Measurements from ENCODE around the gene RNF103.

RNF103 gene

DNA sequence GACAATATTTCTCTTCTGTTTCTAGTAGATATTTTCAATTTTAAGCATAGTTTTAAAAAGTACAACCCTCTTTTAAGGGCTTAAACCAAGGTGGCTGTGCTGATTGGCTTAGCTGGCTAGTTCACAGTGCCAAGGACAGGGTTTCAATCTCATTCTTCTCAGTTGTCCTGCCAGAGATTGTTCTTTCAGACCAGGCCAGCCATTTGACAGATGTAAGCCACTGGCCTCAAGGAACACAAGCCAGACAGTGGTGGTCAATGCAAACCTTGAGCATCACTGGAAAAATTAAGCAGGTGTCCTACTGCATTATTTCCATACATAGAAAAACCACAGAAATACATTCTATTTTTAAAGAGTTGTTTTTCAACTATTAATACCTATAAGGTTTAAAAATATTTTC lies 5.9 kb downstream of the RNF103 start:
- Histone ChIP-seq H4K20me1 (ENCODE audit: insufficient read depth, low read length) (peaks cover 8% of the 10 kb centered on the region; the same call in 1 of the 2 replicates), H3K4me1 (ENCODE audit: low read length) (peaks cover 10% of the 10 kb centered on the region), H3K36me3 (replicated peaks; ENCODE audit: low read depth, low read length) (peaks cover 24% of the 10 kb centered on the region), H3K4me2 (ENCODE audit: low read length) (no peak overlapping the region), H3K27ac (ENCODE audit: low read length) (no peak overlapping the region), H3K9ac (ENCODE audit: low read length) (no peak overlapping the region), H3K27me3 (ENCODE audit: low read depth, low read length) (no peaks in the 10 kb centered on the region), H2AFZ (ENCODE audit: low read depth, low read length) (no peak overlapping the region), H3K79me2 (ENCODE audit: low read length) (peaks cover 24% of the 10 kb centered on the region), H3K9me3 (ENCODE audit: insufficient read depth, low read length) (no peaks in the 10 kb centered on the region), H3K4me3 (ENCODE audit: low read length) (no peak overlapping the region)
- TF ChIP-seq, protein P1, sequence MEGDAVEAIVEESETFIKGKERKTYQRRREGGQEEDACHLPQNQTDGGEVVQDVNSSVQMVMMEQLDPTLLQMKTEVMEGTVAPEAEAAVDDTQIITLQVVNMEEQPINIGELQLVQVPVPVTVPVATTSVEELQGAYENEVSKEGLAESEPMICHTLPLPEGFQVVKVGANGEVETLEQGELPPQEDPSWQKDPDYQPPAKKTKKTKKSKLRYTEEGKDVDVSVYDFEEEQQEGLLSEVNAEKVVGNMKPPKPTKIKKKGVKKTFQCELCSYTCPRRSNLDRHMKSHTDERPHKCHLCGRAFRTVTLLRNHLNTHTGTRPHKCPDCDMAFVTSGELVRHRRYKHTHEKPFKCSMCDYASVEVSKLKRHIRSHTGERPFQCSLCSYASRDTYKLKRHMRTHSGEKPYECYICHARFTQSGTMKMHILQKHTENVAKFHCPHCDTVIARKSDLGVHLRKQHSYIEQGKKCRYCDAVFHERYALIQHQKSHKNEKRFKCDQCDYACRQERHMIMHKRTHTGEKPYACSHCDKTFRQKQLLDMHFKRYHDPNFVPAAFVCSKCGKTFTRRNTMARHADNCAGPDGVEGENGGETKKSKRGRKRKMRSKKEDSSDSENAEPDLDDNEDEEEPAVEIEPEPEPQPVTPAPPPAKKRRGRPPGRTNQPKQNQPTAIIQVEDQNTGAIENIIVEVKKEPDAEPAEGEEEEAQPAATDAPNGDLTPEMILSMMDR (IDR thresholded peaks at IDR 0.05; ENCODE audit: low read depth, low read length): no peak
- TF ChIP-seq EZH2phosphoT487 (IDR thresholded peaks at IDR 0.05; ENCODE audit: low read depth): no peak

DNA sequence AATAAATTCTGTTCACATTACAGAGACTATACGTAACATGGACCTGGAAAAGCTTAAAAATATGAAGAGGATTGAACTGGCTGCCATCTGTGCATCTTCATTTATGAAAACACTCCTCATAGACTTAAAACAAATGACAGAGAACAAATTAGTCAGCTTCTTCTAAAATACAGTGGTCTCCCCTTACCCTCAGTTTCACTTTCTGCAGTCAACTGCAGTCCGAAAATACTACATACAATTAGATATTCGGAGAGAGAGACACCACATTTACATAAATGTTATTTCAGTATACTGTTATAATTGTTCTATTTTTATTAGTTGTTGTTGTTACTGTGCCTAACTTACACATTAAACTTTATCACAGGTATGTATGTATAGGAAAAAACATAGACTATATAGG lies 6.5 kb downstream of the RNF103 start:
- H3K79me2 ChIP-seq (ENCODE audit: low read length): peaks cover 18% of the 10 kb centered on the region
- no peak overlapping the region for H3K4me3 ChIP-seq (ENCODE audit: low read length)
- peaks cover 8% of the 10 kb centered on the region; the same call in 1 of the 2 replicates for H4K20me1 ChIP-seq (ENCODE audit: insufficient read depth, low read length)

DNA sequence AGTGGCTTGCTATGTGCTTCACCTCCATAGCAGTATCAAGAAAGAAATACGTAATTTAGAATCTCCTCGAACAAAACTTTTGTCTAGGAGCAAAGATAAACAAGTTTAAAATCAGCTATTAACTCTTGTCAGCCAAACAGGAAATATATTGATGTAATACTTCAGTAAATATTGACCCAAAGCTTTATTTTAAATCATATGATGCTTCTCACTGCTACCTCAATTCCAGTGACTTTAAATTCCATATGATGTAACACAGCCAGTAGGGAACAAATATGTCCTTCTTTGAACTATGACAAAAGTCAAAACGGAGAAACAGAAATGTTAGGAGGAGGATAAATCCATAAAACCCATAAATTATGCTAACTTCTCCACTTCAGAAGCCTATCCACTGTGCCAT lies 7.2 kb downstream of the RNF103 start:
- Histone ChIP-seq H3K27me3 (ENCODE audit: low read depth, low read length) (no peaks in the 10 kb centered on the region), H3K4me2 (ENCODE audit: low read length) (no peak overlapping the region), H3K27ac (ENCODE audit: low read length) (no peak overlapping the region), H2AFZ (ENCODE audit: low read depth, low read length) (no peak overlapping the region), H4K20me1 (ENCODE audit: insufficient read depth, low read length) (peaks cover 6% of the 10 kb centered on the region; the same call in 1 of the 2 replicates), H3K36me3 (replicated peaks; ENCODE audit: low read depth, low read length) (peaks cover 28% of the 10 kb centered on the region), H3K9me3 (ENCODE audit: insufficient read depth, low read length) (no peaks in the 10 kb centered on the region), H3K9ac (ENCODE audit: low read length) (no peak overlapping the region), H3K4me3 (ENCODE audit: low read length) (no peak overlapping the region), H3K79me2 (ENCODE audit: low read length) (peaks cover 12% of the 10 kb centered on the region), H3K4me1 (ENCODE audit: low read length) (peaks cover 7% of the 10 kb centered on the region)
- TF ChIP-seq, protein P1 (IDR thresholded peaks at IDR 0.05; ENCODE audit: low read depth, low read length): no peak
- TF ChIP-seq EZH2phosphoT487 (IDR thresholded peaks at IDR 0.05; ENCODE audit: low read depth): no peak

More for the DNA sequence above, 6.5 kb downstream of the RNF103 start:
- Histone ChIP-seq H3K27ac (ENCODE audit: low read length) (no peak overlapping the region), H2AFZ (ENCODE audit: low read depth, low read length) (no peak overlapping the region), H3K27me3 (ENCODE audit: low read depth, low read length) (no peaks in the 10 kb centered on the region), H3K4me1 (ENCODE audit: low read length) (peaks cover 10% of the 10 kb centered on the region), H3K9me3 (ENCODE audit: insufficient read depth, low read length) (no peaks in the 10 kb centered on the region), H3K9ac (ENCODE audit: low read length) (no peak overlapping the region), H3K36me3 (replicated peaks; ENCODE audit: low read depth, low read length) (peaks cover 24% of the 10 kb centered on the region), H3K4me2 (ENCODE audit: low read length) (no peak overlapping the region)
- TF ChIP-seq, protein P1 (IDR thresholded peaks at IDR 0.05; ENCODE audit: low read depth, low read length): no peak
- no peak for TF ChIP-seq EZH2phosphoT487 (IDR thresholded peaks at IDR 0.05; ENCODE audit: low read depth)

DNA sequence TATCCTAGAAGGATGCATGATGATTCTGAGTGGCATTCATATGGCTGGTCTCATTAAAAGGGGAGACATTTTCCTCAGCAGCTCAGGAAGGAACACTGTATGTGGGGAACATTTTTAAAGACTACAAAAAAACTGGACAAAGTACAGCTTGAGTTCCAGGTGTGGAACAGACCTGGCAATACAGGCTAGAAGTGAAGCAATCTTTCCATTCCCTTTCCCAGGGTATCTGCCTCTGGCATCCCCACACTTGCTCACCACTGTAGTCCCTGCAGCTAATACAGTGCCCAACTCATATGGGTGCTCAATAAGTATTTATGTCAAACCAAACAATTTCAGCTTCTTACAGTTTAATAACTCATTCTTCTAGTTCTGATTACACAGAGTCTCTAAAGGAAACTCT lies 8.1 kb downstream of the RNF103 start:
- H3K4me2 ChIP-seq (ENCODE audit: low read length): no peak overlapping the region
- H3K36me3 ChIP-seq (replicated peaks; ENCODE audit: low read depth, low read length): peaks cover 36% of the 10 kb centered on the region
- no peak overlapping the region for H2AFZ ChIP-seq (ENCODE audit: low read depth, low read length)
- H4K20me1 ChIP-seq (ENCODE audit: insufficient read depth, low read length): no peaks in the 10 kb centered on the region
- peaks cover 5% of the 10 kb centered on the region; the same call in 1 of the 2 replicates for H3K79me2 ChIP-seq (ENCODE audit: low read length)
- H3K4me3 ChIP-seq (ENCODE audit: low read length): no peak overlapping the region
- no peak overlapping the region for H3K27ac ChIP-seq (ENCODE audit: low read length)
- no peaks in the 10 kb centered on the region for H3K27me3 ChIP-seq (ENCODE audit: low read depth, low read length)
- no peaks in the 10 kb centered on the region for H3K4me1 ChIP-seq (ENCODE audit: low read length)
- no peaks in the 10 kb centered on the region for H3K9me3 ChIP-seq (ENCODE audit: insufficient read depth, low read length)
- no peak overlapping the region for H3K9ac ChIP-seq (ENCODE audit: low read length)
- TF ChIP-seq, protein P1 (IDR thresholded peaks at IDR 0.05; ENCODE audit: low read depth, low read length): no peak
- no peak for TF ChIP-seq EZH2phosphoT487 (IDR thresholded peaks at IDR 0.05; ENCODE audit: low read depth)

Data from OCI-LY3 (cell line).